ENCODE measurements around the gene CLTB. TPM values are rescaled to one million over a fixed set of nuclear protein-coding genes. Genes with fewer than 3 reads are reported as not detected.

CLTB gene
- total and polyA plus RNA-seq, 2 of the 13 experiments (the other 11 are each of a cell fraction or from before 2014, with no cell fraction given): 23.3 to 33.8 TPM

DNA sequence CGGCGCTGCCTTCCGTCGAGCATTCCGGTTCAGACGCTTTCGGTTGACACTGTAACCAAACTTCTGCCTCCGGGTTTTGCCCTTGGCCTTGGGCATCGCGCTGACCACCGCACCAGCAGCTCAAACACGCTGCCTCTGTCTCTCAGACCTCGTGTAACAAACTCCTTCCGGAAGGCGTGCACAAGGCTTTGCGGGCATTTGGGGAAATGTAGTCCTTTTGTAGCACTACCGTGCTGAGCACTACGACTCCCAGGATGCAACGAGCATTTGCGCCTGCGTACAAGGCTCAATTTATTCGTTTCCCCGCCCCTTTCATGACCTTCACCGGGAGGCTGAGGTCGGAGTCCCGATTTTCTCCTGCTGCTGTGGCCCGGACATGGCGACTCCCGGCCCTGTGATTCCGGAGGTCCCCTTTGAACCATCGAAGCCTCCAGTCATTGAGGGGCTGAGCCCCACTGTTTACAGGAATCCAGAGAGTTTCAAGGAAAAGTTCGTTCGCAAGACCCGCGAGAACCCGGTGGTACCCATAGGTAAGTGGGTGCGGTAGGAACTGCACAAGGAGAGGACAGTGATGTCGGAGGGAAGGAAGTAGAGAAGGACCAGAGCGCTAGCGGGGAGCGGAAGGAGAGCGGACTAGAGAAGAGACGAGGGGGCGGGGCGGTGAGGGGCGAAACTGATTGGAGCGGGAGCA lies 27.8 kb downstream of the CLTB start, which contains the start of the genes HIGD2A and NOP16 (continued):
- TF ChIP-seq AGO1 (IDR thresholded peaks at IDR 0.05; ENCODE audit: low read depth, low read length, poor library complexity, severe bottlenecking) (no peak), ZNF562 (CRISPR knock-in tag; IDR thresholded peaks at IDR 0.05; ENCODE audit: borderline replicate concordance) (no peak), ZNF691 (CRISPR knock-in tag; IDR thresholded peaks at IDR 0.05; ENCODE audit: borderline replicate concordance, low read depth) (peak; percentile 52; the same call in 1 of the 2 replicates), POGZ (CRISPR knock-in tag; IDR thresholded peaks at IDR 0.05) (peak; percentile 94), TBP (CRISPR knock-in tag; IDR thresholded peaks at IDR 0.05) (no peak), HIC2 (CRISPR knock-in tag; IDR thresholded peaks at IDR 0.05; ENCODE audit: low read depth) (no peak), FOXP1 (IDR thresholded peaks at IDR 0.05) (no peak), FOXP1 (CRISPR knock-in tag; IDR thresholded peaks at IDR 0.05) (peak; percentile 43), ZNF333 (CRISPR knock-in tag; IDR thresholded peaks at IDR 0.05; ENCODE audit: borderline replicate concordance) (no peak), ZNF557 (CRISPR knock-in tag; IDR thresholded peaks at IDR 0.05) (no peak), ZKSCAN5 (CRISPR knock-in tag; IDR thresholded peaks at IDR 0.05) (no peak), ZNF7 (CRISPR knock-in tag; IDR thresholded peaks at IDR 0.05) (no peak), RARA (CRISPR knock-in tag; IDR thresholded peaks at IDR 0.05) (peak; percentile 55), PPARG (CRISPR knock-in tag; conservative IDR thresholded peaks at IDR 0.05) (no peak), KDM5A (IDR thresholded peaks at IDR 0.05; ENCODE audit: borderline replicate concordance, low read length) (peak; percentile 99), SUZ12 (IDR thresholded peaks at IDR 0.05; ENCODE audit: low read depth, low read length) (peak; percentile 78), RARG (CRISPR knock-in tag; IDR thresholded peaks at IDR 0.05; ENCODE audit: low read depth) (0 out of 2 replicates have a peak, but pooled peaks have one; percentile 19), MED8 (CRISPR knock-in tag; IDR thresholded peaks at IDR 0.05; ENCODE audit: insufficient replicate concordance) (no peak), POLR2AphosphoS2 (IDR thresholded peaks at IDR 0.05; ENCODE audit: low read depth, low read length) (no peak), MYNN (CRISPR knock-in tag; IDR thresholded peaks at IDR 0.05; ENCODE audit: low read depth) (no peak; the same call in 1 of the 2 replicates), SNAPC2 (CRISPR knock-in tag; IDR thresholded peaks at IDR 0.05) (0 out of 2 replicates have a peak, but pooled peaks have one; percentile 34), NONO (IDR thresholded peaks at IDR 0.05) (no peak), NONO (CRISPR knock-in tag; conservative IDR thresholded peaks at IDR 0.05) (peak; percentile 97), ZNF430 (CRISPR knock-in tag; IDR thresholded peaks at IDR 0.05) (peak; percentile 90; the same call in 1 of the 2 replicates), ZFP1 (CRISPR knock-in tag; IDR thresholded peaks at IDR 0.05) (0 out of 2 replicates have a peak, but pooled peaks have one; percentile 18), ZNF766 (CRISPR knock-in tag; IDR thresholded peaks at IDR 0.05; ENCODE audit: borderline replicate concordance) (0 out of 2 replicates have a peak, but pooled peaks have one; percentile 24), ZNF207 (IDR thresholded peaks at IDR 0.05; ENCODE audit: borderline replicate concordance) (no peak)
- TF ChIP-seq, protein P1, sequence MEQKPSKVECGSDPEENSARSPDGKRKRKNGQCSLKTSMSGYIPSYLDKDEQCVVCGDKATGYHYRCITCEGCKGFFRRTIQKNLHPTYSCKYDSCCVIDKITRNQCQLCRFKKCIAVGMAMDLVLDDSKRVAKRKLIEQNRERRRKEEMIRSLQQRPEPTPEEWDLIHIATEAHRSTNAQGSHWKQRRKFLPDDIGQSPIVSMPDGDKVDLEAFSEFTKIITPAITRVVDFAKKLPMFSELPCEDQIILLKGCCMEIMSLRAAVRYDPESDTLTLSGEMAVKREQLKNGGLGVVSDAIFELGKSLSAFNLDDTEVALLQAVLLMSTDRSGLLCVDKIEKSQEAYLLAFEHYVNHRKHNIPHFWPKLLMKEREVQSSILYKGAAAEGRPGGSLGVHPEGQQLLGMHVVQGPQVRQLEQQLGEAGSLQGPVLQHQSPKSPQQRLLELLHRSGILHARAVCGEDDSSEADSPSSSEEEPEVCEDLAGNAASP (CRISPR knock-in tag; IDR thresholded peaks at IDR 0.05; ENCODE audit: borderline replicate concordance): peak; percentile 38; the same call in 1 of the 2 replicates
- TF ChIP-seq, protein P2, sequence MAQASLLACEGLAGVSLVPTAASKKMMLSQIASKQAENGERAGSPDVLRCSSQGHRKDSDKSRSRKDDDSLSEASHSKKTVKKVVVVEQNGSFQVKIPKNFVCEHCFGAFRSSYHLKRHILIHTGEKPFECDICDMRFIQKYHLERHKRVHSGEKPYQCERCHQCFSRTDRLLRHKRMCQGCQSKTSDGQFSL (CRISPR knock-in tag; IDR thresholded peaks at IDR 0.05): no peak

Data from HepG2 (cell line).